Measurements from ENCODE around the gene CLEC2A. TPM values are rescaled to one million over a fixed set of nuclear protein-coding genes. Genes with fewer than 3 reads are reported as not detected.
A peak's percentile ranks its signal among the peaks of the same experiment; 100 is the strongest.

The CLEC2A gene
- polyA plus RNA-seq, 3 donors, result not detected

DNA sequence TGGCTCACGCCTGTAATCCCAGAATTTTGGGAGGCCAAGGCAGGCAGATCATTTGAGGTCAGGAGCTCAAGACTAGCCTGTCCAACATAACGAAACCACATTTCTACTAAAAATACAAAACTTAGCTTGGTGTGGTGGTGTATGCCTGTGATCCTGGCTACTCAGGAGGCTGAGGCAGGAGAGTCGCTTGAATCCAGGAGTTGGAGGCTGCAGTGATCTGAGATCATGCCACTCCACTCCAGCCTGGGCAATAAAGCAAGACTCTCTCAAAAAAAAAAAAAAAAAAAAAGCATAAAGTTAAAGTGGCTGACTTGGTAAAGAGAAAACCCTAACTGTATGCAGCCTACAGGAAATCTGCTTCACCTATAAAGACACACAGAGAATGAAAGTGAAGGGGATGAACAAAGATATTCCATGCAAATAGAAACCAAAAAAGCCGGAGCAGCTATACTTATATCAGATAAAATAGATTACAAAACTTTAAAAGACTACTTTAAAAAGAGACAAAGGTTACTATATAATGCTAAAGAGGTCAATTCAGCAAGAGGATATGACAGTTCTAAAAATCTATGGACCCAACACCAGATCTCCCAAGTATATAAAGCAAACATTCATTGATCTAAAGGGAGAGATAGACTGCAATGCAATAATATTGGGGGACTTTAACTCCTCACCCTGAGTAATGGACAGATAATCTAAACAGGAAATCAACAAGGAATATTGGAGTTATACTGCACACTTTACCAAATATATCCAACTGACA lies 67.1 kb downstream of the CLEC2A start:
- Histone ChIP-seq H3K9me3 (replicated peaks in 1 of 2; ENCODE audit: control insufficient read depth in 1 of 2, insufficient read depth in 1 of 2, low read length in 2 of 2) (peaks cover 6 to 7% of the 10 kb centered on the region in 2 donors), H2AFZ (ENCODE audit: insufficient read depth, low read depth, low read length, poor library complexity, severe bottlenecking) (no peak overlapping the region), H4K20me1 (ENCODE audit: insufficient read depth, low read length) (peaks cover 71% of the 10 kb centered on the region), H3K79me2 (ENCODE audit: insufficient read depth, low read length) (peaks cover 79% of the 10 kb centered on the region), H3K4me2 (replicated peaks; ENCODE audit: extremely low read depth, low read length, poor library complexity, severe bottlenecking) (peak overlapping the region; percentile 73), H3K27me3 (ENCODE audit: control insufficient read depth in 2 of 2, insufficient read depth in 2 of 2, low read length in 2 of 2) (no peaks in the 10 kb centered on the region), H3K36me3 (replicated peaks in 1 of 2; ENCODE audit: control insufficient read depth in 1 of 2, insufficient read depth in 2 of 2, low read length in 2 of 2) (peaks cover 0 to 18% of the 10 kb centered on the region in 2 donors), H3K9ac (ENCODE audit: insufficient read depth, low read length, poor library complexity, severe bottlenecking) (peak overlapping the region; percentile 15), H3K27ac (ENCODE audit: low read depth in 1 of 2, low read length in 2 of 2) (peak overlapping the region in 1 of 2 donors; percentile 72), H3K4me3 (replicated peaks in 1 of 3; ENCODE audit: low read depth in 2 of 3, low read length in 3 of 3) (peak overlapping the region; percentile 20 to 100 (median 83)), H3K4me1 (ENCODE audit: control insufficient read depth in 1 of 2, insufficient read depth in 2 of 2, low read length in 2 of 2) (peaks cover 14 to 20% of the 10 kb centered on the region in 2 donors)
- DNase-seq, result no peak
- Mint-ChIP-seq H3K4me1 (peaks cover 39% of the 10 kb centered on the region), H3K36me3 (peaks cover 26 to 36% of the 10 kb centered on the region in 2 donors), H3K27me3 (ENCODE audit: low read depth in 3 of 3) (no peaks in the 10 kb centered on the region), H3K9me3 (peaks cover 15 to 23% (median 16%) of the 10 kb centered on the region in 7 donors), H3K27ac (peak overlapping the region in 6 of 7 donors; percentile 24 to 79 (median 55)), H3K4me3 (peak overlapping the region; percentile 58 to 70)
- TF ChIP-seq, protein P1, sequence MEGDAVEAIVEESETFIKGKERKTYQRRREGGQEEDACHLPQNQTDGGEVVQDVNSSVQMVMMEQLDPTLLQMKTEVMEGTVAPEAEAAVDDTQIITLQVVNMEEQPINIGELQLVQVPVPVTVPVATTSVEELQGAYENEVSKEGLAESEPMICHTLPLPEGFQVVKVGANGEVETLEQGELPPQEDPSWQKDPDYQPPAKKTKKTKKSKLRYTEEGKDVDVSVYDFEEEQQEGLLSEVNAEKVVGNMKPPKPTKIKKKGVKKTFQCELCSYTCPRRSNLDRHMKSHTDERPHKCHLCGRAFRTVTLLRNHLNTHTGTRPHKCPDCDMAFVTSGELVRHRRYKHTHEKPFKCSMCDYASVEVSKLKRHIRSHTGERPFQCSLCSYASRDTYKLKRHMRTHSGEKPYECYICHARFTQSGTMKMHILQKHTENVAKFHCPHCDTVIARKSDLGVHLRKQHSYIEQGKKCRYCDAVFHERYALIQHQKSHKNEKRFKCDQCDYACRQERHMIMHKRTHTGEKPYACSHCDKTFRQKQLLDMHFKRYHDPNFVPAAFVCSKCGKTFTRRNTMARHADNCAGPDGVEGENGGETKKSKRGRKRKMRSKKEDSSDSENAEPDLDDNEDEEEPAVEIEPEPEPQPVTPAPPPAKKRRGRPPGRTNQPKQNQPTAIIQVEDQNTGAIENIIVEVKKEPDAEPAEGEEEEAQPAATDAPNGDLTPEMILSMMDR (IDR thresholded peaks at IDR 0.05), result no peak
- intact Hi-C loops (cut with micrococcal nuclease), result loop anchor here in 1 of 2 donors (5.0 to 10.0 kb wide), 3 partner anchors 48 to 350 kb away; partner anchors contain the start of gene GABARAPL1
- WGBS (ENCODE audit: insufficient coverage), result no CpG with 5 or more reads among the region's 4 CpGs

Other genes with a start within 250 kb of the CLEC2A start
- 10 to 100 TPM in 2 of 3 donors, 1 to 10 TPM in 1; 7.6 to 20.6 (median 11.4) TPM for gene CLECL1, start 199.3 kb downstream of the CLEC2A start, polyA plus RNA-seq
- gene CD69, start 171.5 kb downstream of the CLEC2A start, polyA plus RNA-seq, result 10 to 100 TPM in 1 of 3 donors, 1 to 10 TPM in 2; 5.8 to 12.4 (median 6.0) TPM
- gene KLRF1, start 104.9 kb downstream of the CLEC2A start, polyA plus RNA-seq, result 1 to 10 TPM in 2 of 3 donors, under 1 TPM in 1; 0.45 to 2.2 (median 1.0) TPM
- 10 to 100 TPM; 52.1 to 80.3 (median 59.4) TPM for gene CLEC2B, start 63.0 kb downstream of the CLEC2A start, polyA plus RNA-seq
- not detected for gene KLRF2, start 50.9 kb downstream of the CLEC2A start, polyA plus RNA-seq
- 100 to 1,000 TPM; 356 to 441 (median 412) TPM for gene CLEC12A, start 39.0 kb upstream of the CLEC2A start, polyA plus RNA-seq
- 1 to 10 TPM in 2 of 3 donors, not detected in 1; 3.5 to 3.9 TPM for gene CLEC1B, start 66.8 kb upstream of the CLEC2A start, polyA plus RNA-seq
- gene CLEC12B, start 78.3 kb upstream of the CLEC2A start, polyA plus RNA-seq, result 10 to 100 TPM in 1 of 3 donors, under 1 TPM in 1, not detected in 1; 0.14 to 76.6 TPM
- gene CLEC9A, start 98.3 kb upstream of the CLEC2A start, polyA plus RNA-seq, result under 1 TPM in 2 of 3 donors, not detected in 1; 0.07 to 0.59 TPM
- 1 to 10 TPM in 2 of 3 donors, under 1 TPM in 1; 0.90 to 7.9 (median 1.1) TPM for gene CLEC1A, start 166.6 kb upstream of the CLEC2A start, polyA plus RNA-seq
- gene CLEC7A, start 197.8 kb upstream of the CLEC2A start, polyA plus RNA-seq, result 100 to 1,000 TPM; 235 to 809 (median 304) TPM
- 10 to 100 TPM in 1 of 3 donors, under 1 TPM in 2; 0.88 to 12.9 (median 0.99) TPM for gene OLR1, start 239.8 kb upstream of the CLEC2A start, polyA plus RNA-seq
- 1 to 10 TPM in 1 of 3 donors, under 1 TPM in 2; 0.54 to 2.4 (median 0.58) TPM for gene TMEM52B, start 246.7 kb upstream of the CLEC2A start, polyA plus RNA-seq